ENCODE data around the gene NUDT8. TPM values are rescaled to one million over a fixed set of nuclear protein-coding genes. Genes with fewer than 3 reads are reported as not detected.
A peak's percentile ranks its signal among the peaks of the same experiment; 100 is the strongest.

The NUDT8 gene
- total and polyA plus RNA-seq, 2 of the 8 experiments (the other 6 are each of a cell fraction or from before 2014, with no cell fraction given): 7.2 to 8.3 TPM

DNA sequence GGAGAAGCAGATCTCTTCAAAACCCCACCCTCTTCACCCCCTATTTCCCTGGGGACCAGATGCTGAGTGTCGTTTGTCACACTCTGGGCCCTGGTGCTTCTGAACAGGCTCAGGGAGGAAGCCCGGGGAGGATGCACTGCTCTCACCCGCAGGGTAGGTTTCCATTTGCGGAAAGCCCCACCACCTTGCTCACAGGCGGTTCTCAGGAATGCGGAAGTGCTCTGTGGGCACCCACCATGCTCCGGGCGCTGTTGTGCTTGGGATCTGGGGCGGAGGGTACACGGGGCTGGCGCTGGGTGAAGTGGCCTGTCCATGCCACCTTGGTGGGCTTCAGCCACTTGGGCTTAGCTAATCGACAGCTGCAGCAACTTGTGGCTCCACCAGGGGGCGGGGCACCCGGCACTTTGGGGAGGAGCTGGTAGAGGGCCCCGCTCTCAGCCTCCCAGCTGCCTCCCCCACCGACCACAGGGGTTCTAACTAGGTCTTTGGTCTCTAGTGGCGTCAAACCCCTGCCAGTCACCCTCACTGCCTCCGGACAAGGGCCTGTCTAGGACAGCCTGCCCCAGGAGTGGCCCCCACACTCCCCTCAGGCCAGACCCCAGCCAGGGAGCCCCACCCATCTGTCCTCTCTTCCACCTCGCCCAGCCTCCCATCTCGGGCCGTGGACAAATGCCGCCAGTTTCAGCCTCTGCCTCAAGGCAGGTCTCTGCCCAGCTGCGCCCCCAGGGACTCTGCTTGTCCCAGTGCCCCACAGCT is 15.6 kb downstream of the NUDT8 start (continued):
- TF ChIP-seq, protein P1, sequence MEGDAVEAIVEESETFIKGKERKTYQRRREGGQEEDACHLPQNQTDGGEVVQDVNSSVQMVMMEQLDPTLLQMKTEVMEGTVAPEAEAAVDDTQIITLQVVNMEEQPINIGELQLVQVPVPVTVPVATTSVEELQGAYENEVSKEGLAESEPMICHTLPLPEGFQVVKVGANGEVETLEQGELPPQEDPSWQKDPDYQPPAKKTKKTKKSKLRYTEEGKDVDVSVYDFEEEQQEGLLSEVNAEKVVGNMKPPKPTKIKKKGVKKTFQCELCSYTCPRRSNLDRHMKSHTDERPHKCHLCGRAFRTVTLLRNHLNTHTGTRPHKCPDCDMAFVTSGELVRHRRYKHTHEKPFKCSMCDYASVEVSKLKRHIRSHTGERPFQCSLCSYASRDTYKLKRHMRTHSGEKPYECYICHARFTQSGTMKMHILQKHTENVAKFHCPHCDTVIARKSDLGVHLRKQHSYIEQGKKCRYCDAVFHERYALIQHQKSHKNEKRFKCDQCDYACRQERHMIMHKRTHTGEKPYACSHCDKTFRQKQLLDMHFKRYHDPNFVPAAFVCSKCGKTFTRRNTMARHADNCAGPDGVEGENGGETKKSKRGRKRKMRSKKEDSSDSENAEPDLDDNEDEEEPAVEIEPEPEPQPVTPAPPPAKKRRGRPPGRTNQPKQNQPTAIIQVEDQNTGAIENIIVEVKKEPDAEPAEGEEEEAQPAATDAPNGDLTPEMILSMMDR (IDR thresholded peaks at IDR 0.05; ENCODE audit: control extremely low read depth in 1 of 3, insufficient read depth in 1 of 3, low read depth in 1 of 3, low read length in 3 of 3): peak in 2 of 3 experiments; percentile 77 to 79; a peak in 3 of 4 replicates
- TF ChIP-seq HDAC2 (IDR thresholded peaks at IDR 0.05; ENCODE audit: borderline replicate concordance in 1 of 2, low read depth in 2 of 2, low read length in 2 of 2): no peak
- TF ChIP-seq KDM4A (IDR thresholded peaks at IDR 0.05; ENCODE audit: low read depth, low read length, severe bottlenecking): no peak
- no peak for TF ChIP-seq RXRA (IDR thresholded peaks at IDR 0.05; ENCODE audit: insufficient read depth, low read depth, low read length)
- TF ChIP-seq CBX5 (IDR thresholded peaks at IDR 0.05; ENCODE audit: low read depth, low read length): no peak
- no peak for TF ChIP-seq RFX5 (IDR thresholded peaks at IDR 0.05; ENCODE audit: borderline replicate concordance, low read depth, low read length)
- TF ChIP-seq BRCA1 (IDR thresholded peaks at IDR 0.05; ENCODE audit: low read depth, low read length): no peak
- 0 out of 2 replicates have a peak, but pooled peaks have one; percentile 21 for TF ChIP-seq JUN (IDR thresholded peaks at IDR 0.05; ENCODE audit: low read depth, low read length)
- no peak for TF ChIP-seq SIRT6 (IDR thresholded peaks at IDR 0.05; ENCODE audit: low read length)
- no peak for TF ChIP-seq SP4 (IDR thresholded peaks at IDR 0.05; ENCODE audit: low read length)
- TF ChIP-seq CHD1 (IDR thresholded peaks at IDR 0.05; ENCODE audit: low read depth, low read length): no peak
- no peak for TF ChIP-seq SUZ12 (IDR thresholded peaks at IDR 0.05; ENCODE audit: low read length)
- TF ChIP-seq, protein P2, sequence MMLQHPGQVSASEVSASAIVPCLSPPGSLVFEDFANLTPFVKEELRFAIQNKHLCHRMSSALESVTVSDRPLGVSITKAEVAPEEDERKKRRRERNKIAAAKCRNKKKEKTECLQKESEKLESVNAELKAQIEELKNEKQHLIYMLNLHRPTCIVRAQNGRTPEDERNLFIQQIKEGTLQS (IDR thresholded peaks at IDR 0.05; ENCODE audit: insufficient read depth, low read depth, low read length): no peak
- TF ChIP-seq SP1 (IDR thresholded peaks at IDR 0.05; ENCODE audit: low read depth, low read length): no peak
